Measurements from ENCODE around the gene MYO6.

MYO6 gene

GRCh38 chr6:75856902-75857301 lies 107.9 kb downstream of the MYO6 start:
- peaks cover 15% of the 10 kb centered on the region for H3K4me1 ChIP-seq (ENCODE audit: control insufficient read depth, insufficient read depth, low read length)
- H3K9me3 ChIP-seq (replicated peaks; ENCODE audit: low read length) = no peaks in the 10 kb centered on the region
- H3K27me3 ChIP-seq (ENCODE audit: control insufficient read depth, insufficient read depth, low read length) = no peaks in the 10 kb centered on the region
- peaks cover 3% of the 10 kb centered on the region for H3K36me3 ChIP-seq (ENCODE audit: insufficient read depth, low read length)
- H3K4me3 ChIP-seq (ENCODE audit: low read length) = no peak overlapping the region
- H3K9ac ChIP-seq (ENCODE audit: low read depth, low read length) = no peak overlapping the region
- H3K4me2 ChIP-seq (ENCODE audit: low read length) = no peak overlapping the region

GRCh38 chr6:75863001-75863400 lies 114.0 kb downstream of the MYO6 start:
- no peaks in the 10 kb centered on the region for H3K9me3 ChIP-seq (replicated peaks; ENCODE audit: low read length)
- no peak overlapping the region for H3K9ac ChIP-seq (ENCODE audit: low read depth, low read length)
- peaks cover 4% of the 10 kb centered on the region for H3K4me1 ChIP-seq (ENCODE audit: control insufficient read depth, insufficient read depth, low read length)
- no peak overlapping the region for H3K4me2 ChIP-seq (ENCODE audit: low read length)
- peaks cover 15% of the 10 kb centered on the region for H3K36me3 ChIP-seq (ENCODE audit: insufficient read depth, low read length)
- H3K27me3 ChIP-seq (ENCODE audit: control insufficient read depth, insufficient read depth, low read length) = no peaks in the 10 kb centered on the region
- H3K4me3 ChIP-seq (ENCODE audit: low read length) = no peak overlapping the region

DNA sequence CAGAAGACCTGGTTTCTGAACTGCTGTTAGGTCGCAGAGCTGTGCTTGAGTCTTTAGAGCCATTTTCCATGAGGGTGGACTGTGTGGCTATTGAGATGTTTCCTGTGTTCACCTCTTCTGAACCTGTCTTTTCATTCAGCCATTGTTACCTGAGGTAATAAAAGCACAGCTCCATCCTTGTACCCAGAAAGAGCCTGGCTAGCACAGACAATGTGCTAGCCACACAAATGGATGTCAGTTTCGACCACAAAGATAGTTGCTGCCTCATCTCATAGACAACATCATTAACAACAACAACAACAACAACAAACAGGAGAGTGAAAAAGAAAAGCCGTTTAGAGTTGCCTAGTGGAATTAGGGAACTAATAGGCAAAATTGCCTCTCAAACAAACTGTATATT lies 114.7 kb downstream of the MYO6 start:
- H3K9me3 ChIP-seq (replicated peaks; ENCODE audit: low read length) = no peaks in the 10 kb centered on the region
- no peaks in the 10 kb centered on the region for H3K4me1 ChIP-seq (ENCODE audit: control insufficient read depth, insufficient read depth, low read length)
- no peaks in the 10 kb centered on the region for H3K27me3 ChIP-seq (ENCODE audit: control insufficient read depth, insufficient read depth, low read length)
- H3K4me2 ChIP-seq (ENCODE audit: low read length) = no peak overlapping the region
- no peak overlapping the region for H3K9ac ChIP-seq (ENCODE audit: low read depth, low read length)
- peaks cover 15% of the 10 kb centered on the region for H3K36me3 ChIP-seq (ENCODE audit: insufficient read depth, low read length)
- no peak overlapping the region for H3K4me3 ChIP-seq (ENCODE audit: low read length)

GRCh38 chr6:75864446-75864845 lies 115.4 kb downstream of the MYO6 start:
- Histone ChIP-seq H3K4me1 (ENCODE audit: control insufficient read depth, insufficient read depth, low read length) (no peaks in the 10 kb centered on the region), H3K36me3 (ENCODE audit: insufficient read depth, low read length) (peaks cover 15% of the 10 kb centered on the region), H3K27me3 (ENCODE audit: control insufficient read depth, insufficient read depth, low read length) (no peaks in the 10 kb centered on the region), H3K9me3 (replicated peaks; ENCODE audit: low read length) (no peaks in the 10 kb centered on the region), H3K4me2 (ENCODE audit: low read length) (no peak overlapping the region), H3K4me3 (ENCODE audit: low read length) (no peak overlapping the region), H3K9ac (ENCODE audit: low read depth, low read length) (no peak overlapping the region)

DNA sequence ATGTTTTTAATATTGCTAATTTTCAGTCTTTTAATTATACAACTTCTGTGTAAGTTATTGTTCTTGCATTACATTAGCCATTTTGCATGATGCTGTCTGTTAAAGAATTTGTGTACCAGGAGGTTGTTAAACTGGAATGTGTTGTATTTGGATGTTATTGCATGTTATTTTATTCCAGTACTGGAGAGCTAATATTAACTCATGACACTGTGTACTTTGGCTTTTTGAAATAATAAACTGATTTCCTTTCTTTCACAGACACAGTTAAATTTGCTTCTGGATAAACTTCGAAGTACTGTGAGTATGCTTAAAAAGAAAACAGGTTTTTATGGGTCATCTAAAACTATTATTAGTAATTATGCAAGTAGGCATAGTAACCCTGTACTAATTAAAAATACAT lies 121.3 kb downstream of the MYO6 start:
- Histone ChIP-seq H3K36me3 (ENCODE audit: insufficient read depth, low read length) (peaks cover 9% of the 10 kb centered on the region), H3K9me3 (replicated peaks; ENCODE audit: low read length) (no peaks in the 10 kb centered on the region), H3K9ac (ENCODE audit: low read depth, low read length) (no peak overlapping the region), H3K4me2 (ENCODE audit: low read length) (no peak overlapping the region), H3K4me3 (ENCODE audit: low read length) (no peak overlapping the region), H3K4me1 (ENCODE audit: control insufficient read depth, insufficient read depth, low read length) (peaks cover 3% of the 10 kb centered on the region), H3K27me3 (ENCODE audit: control insufficient read depth, insufficient read depth, low read length) (no peaks in the 10 kb centered on the region)

DNA sequence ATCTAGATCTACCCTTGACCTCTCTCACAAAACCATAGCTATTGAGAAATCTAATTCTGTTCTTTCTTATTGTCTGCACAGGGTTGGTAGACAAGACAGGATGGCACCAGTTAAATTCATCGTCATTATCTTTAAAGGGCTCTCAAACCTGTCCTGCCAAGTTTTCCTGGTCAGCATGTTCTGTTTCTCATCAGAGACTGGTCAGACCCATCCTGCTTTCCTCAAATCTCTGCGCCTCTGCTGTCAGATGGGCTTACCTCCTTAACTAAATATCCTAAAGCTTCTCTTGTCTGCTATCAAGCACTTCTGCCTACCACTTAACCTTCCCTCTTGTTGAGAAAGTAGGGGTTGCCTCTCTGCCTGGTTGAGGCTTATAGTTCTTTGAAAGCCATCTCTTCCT lies 125.2 kb downstream of the MYO6 start:
- no peaks in the 10 kb centered on the region for H3K27me3 ChIP-seq (ENCODE audit: control insufficient read depth, insufficient read depth, low read length)
- H3K9me3 ChIP-seq (replicated peaks; ENCODE audit: low read length) = no peaks in the 10 kb centered on the region
- no peak overlapping the region for H3K9ac ChIP-seq (ENCODE audit: low read depth, low read length)
- peaks cover 3% of the 10 kb centered on the region for H3K4me1 ChIP-seq (ENCODE audit: control insufficient read depth, insufficient read depth, low read length)
- H3K4me3 ChIP-seq (ENCODE audit: low read length) = no peak overlapping the region
- peaks cover 3% of the 10 kb centered on the region for H3K36me3 ChIP-seq (ENCODE audit: insufficient read depth, low read length)
- H3K4me2 ChIP-seq (ENCODE audit: low read length) = no peak overlapping the region

DNA sequence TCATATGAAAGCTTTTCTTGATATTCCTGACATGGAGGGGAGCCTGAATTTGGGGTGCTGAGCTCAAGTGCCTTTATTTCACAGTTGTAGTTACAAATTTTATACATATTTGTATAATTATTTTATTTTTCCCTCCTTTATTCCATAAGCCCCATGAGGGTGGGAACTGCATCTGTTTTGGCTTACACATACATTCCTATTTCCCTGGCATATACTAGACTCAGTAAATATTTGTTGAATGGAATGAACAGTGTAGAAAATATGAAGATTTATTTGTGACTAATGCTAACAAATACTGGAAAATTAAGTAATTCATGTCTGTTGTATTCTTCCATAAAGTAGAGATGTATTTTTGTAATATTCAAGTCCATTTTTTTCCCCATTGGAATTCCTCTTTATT lies 127.1 kb downstream of the MYO6 start:
- H3K27me3 ChIP-seq (ENCODE audit: control insufficient read depth, insufficient read depth, low read length) = no peaks in the 10 kb centered on the region

GRCh38 chr6:75880305-75880704 lies 131.3 kb downstream of the MYO6 start:
- Histone ChIP-seq H3K36me3 (ENCODE audit: insufficient read depth, low read length) (no peaks in the 10 kb centered on the region), H3K9ac (ENCODE audit: low read depth, low read length) (no peak overlapping the region), H3K9me3 (replicated peaks; ENCODE audit: low read length) (no peaks in the 10 kb centered on the region), H3K27me3 (ENCODE audit: control insufficient read depth, insufficient read depth, low read length) (no peaks in the 10 kb centered on the region), H3K4me3 (ENCODE audit: low read length) (no peak overlapping the region), H3K4me1 (ENCODE audit: control insufficient read depth, insufficient read depth, low read length) (peaks cover 11% of the 10 kb centered on the region), H3K4me2 (ENCODE audit: low read length) (no peak overlapping the region)

More for the DNA sequence above, 127.1 kb downstream of the MYO6 start:
- H3K4me2 ChIP-seq (ENCODE audit: low read length) = no peak overlapping the region
- H3K4me3 ChIP-seq (ENCODE audit: low read length) = no peak overlapping the region
- H3K4me1 ChIP-seq (ENCODE audit: control insufficient read depth, insufficient read depth, low read length) = no peaks in the 10 kb centered on the region
- H3K9me3 ChIP-seq (replicated peaks; ENCODE audit: low read length) = no peaks in the 10 kb centered on the region
- H3K36me3 ChIP-seq (ENCODE audit: insufficient read depth, low read length) = peaks cover 3% of the 10 kb centered on the region
- H3K9ac ChIP-seq (ENCODE audit: low read depth, low read length) = no peak overlapping the region

DNA sequence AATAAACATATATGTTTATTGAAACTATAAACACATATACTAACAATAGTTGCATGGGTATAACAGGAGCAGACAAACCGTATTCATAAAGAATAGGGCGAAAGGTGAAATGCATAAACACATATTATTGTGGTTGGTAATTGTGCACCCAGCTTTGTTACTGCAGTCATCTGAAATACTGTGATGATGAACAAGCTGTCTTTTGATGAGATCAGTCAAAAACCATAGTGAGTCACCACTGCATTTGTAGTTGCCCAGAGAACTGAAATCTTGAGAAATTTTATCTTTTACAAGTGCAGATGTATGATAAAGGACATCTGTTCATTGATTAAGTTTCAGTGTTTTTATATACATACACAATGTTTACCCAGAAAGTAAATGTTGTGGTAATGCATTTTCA lies 133.7 kb downstream of the MYO6 start:
- no peak overlapping the region for H3K4me3 ChIP-seq (ENCODE audit: low read length)
- H3K27me3 ChIP-seq (ENCODE audit: control insufficient read depth, insufficient read depth, low read length) = no peaks in the 10 kb centered on the region
- H3K9ac ChIP-seq (ENCODE audit: low read depth, low read length) = no peak overlapping the region
- H3K4me2 ChIP-seq (ENCODE audit: low read length) = no peak overlapping the region
- no peaks in the 10 kb centered on the region for H3K36me3 ChIP-seq (ENCODE audit: insufficient read depth, low read length)
- peaks cover 11% of the 10 kb centered on the region for H3K4me1 ChIP-seq (ENCODE audit: control insufficient read depth, insufficient read depth, low read length)
- no peaks in the 10 kb centered on the region for H3K9me3 ChIP-seq (replicated peaks; ENCODE audit: low read length)

DNA sequence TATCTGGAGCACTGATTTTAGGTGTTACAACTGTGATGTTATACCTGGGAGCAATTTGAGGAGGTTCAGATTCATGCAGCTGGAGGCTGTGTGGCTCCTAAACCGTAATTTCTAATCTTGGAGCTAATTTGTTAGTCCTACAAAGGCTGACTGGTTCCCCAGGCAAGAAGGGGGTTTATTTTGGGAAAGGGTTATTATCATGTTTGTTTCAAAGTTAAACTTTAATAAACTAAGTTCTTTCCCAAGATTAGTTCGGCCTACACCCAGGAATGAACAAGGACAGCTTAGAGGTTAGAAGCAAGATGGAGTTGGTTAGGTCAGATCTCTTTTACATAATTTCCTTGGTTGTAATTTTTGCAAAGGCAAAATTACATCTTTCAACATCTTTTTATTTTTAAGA lies 135.8 kb downstream of the MYO6 start:
- H3K4me2 ChIP-seq (ENCODE audit: low read length) = no peak overlapping the region
- H3K27me3 ChIP-seq (ENCODE audit: control insufficient read depth, insufficient read depth, low read length) = no peaks in the 10 kb centered on the region
- peaks cover 11% of the 10 kb centered on the region for H3K4me1 ChIP-seq (ENCODE audit: control insufficient read depth, insufficient read depth, low read length)
- no peaks in the 10 kb centered on the region for H3K36me3 ChIP-seq (ENCODE audit: insufficient read depth, low read length)
- no peaks in the 10 kb centered on the region for H3K9me3 ChIP-seq (replicated peaks; ENCODE audit: low read length)
- no peak overlapping the region for H3K9ac ChIP-seq (ENCODE audit: low read depth, low read length)
- H3K4me3 ChIP-seq (ENCODE audit: low read length) = no peak overlapping the region

DNA sequence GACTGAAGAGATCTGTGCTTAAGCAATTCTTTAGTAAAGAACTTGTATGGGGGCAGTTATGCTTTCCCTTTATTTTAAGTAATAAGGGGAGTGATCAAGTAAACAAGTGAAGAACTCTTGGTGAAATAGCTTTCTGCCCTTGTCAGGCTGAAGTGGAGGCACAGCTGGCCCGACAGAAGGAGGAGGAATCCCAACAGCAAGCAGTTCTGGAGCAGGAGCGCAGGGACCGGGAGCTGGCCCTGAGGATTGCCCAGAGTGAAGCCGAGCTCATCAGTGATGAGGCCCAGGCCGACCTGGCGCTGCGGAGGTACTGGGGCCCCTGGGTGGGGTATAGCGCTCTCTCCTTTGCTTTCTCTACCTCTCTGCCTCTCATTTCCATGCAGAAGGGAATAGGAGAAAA lies 143.3 kb downstream of the MYO6 start:
- H3K36me3 ChIP-seq (ENCODE audit: insufficient read depth, low read length) = no peaks in the 10 kb centered on the region
- H3K9ac ChIP-seq (ENCODE audit: low read depth, low read length) = no peak overlapping the region
- peaks cover 4% of the 10 kb centered on the region for H3K4me1 ChIP-seq (ENCODE audit: control insufficient read depth, insufficient read depth, low read length)
- no peaks in the 10 kb centered on the region for H3K9me3 ChIP-seq (replicated peaks; ENCODE audit: low read length)
- no peak overlapping the region for H3K4me2 ChIP-seq (ENCODE audit: low read length)
- H3K4me3 ChIP-seq (ENCODE audit: low read length) = no peak overlapping the region
- no peaks in the 10 kb centered on the region for H3K27me3 ChIP-seq (ENCODE audit: control insufficient read depth, insufficient read depth, low read length)

GRCh38 chr6:75893058-75893775 lies 144.2 kb downstream of the MYO6 start:
- Histone ChIP-seq H3K9ac (ENCODE audit: low read depth, low read length) (no peak overlapping the region), H3K4me3 (ENCODE audit: low read length) (no peak overlapping the region), H3K9me3 (replicated peaks; ENCODE audit: low read length) (no peaks in the 10 kb centered on the region), H3K4me1 (ENCODE audit: control insufficient read depth, insufficient read depth, low read length) (peaks cover 4% of the 10 kb centered on the region), H3K36me3 (ENCODE audit: insufficient read depth, low read length) (no peaks in the 10 kb centered on the region), H3K4me2 (ENCODE audit: low read length) (no peak overlapping the region), H3K27me3 (ENCODE audit: control insufficient read depth, insufficient read depth, low read length) (no peaks in the 10 kb centered on the region)

All from skeletal muscle satellite cell (primary cell).